ENCODE data around the gene TEX47.

The TEX47 gene

DNA sequence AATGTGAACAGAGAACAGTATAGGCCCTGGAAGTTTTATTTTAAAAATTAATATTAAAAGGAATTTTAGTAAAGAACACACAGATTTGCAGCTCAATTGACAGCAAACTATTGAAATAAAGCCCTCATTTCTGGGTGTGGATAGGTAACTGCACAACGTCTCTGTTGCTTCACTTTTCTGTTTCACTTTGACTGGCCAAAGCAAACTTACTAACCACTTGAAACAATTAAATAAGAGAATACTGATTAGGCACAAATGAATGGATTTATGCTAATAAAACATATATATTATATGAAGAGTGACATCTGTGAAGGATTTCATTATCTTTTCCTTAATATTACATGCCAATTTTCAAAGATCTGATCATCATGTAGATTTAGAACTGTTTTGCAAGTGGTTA is 24.1 kb downstream of the TEX47 start:
- H3K27ac ChIP-seq, result no peak overlapping the region
- TF ChIP-seq, protein P1, sequence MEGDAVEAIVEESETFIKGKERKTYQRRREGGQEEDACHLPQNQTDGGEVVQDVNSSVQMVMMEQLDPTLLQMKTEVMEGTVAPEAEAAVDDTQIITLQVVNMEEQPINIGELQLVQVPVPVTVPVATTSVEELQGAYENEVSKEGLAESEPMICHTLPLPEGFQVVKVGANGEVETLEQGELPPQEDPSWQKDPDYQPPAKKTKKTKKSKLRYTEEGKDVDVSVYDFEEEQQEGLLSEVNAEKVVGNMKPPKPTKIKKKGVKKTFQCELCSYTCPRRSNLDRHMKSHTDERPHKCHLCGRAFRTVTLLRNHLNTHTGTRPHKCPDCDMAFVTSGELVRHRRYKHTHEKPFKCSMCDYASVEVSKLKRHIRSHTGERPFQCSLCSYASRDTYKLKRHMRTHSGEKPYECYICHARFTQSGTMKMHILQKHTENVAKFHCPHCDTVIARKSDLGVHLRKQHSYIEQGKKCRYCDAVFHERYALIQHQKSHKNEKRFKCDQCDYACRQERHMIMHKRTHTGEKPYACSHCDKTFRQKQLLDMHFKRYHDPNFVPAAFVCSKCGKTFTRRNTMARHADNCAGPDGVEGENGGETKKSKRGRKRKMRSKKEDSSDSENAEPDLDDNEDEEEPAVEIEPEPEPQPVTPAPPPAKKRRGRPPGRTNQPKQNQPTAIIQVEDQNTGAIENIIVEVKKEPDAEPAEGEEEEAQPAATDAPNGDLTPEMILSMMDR (IDR thresholded peaks at IDR 0.05), result no peak
- no peak for TF ChIP-seq ZFX (IDR thresholded peaks at IDR 0.05; ENCODE audit: borderline replicate concordance)

DNA sequence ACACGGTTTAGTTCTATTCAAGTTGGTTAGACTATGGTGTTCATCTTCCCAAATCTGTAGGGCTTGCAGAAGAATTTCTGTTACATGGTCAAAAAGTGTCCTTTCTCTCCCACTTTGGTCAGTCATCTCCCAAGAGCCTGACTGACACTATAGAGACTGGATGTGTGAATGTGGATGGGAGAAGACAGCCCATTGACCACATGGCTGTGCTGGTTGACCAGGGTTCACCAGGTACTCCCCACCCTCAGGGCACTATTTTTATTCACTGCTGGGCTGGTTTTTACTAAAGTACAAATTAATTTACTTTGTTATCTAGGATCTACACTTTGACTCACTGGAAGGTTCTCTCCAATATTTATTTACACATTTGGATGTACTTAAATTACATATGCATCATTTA is 33.8 kb downstream of the TEX47 start:
- no peak overlapping the region for H3K27ac ChIP-seq
- TF ChIP-seq, protein P1 (IDR thresholded peaks at IDR 0.05), result no peak; the same call in 1 of the 2 replicates
- no peak for TF ChIP-seq ZFX (IDR thresholded peaks at IDR 0.05; ENCODE audit: borderline replicate concordance)

DNA sequence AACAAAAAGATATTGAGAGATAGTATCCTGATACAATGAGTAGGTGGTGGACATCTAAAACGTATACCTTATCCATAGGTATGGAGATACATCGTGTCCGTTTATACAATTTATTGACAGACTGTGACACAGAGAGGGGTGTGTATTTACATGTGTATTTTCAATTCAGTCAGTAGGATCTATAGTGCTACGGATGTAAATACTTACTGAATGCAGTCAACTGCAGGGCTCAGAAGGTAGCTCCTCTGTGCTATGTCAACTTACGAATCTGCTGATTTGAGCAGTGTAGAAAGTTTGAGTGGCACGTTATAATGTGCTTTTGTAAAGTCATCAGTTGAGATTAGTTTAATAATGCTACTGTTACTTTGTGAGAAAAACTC is 35.4 kb downstream of the TEX47 start:
- no peak overlapping the region for H3K27ac ChIP-seq
- TF ChIP-seq, protein P1 (IDR thresholded peaks at IDR 0.05), result no peak
- TF ChIP-seq ZFX (IDR thresholded peaks at IDR 0.05; ENCODE audit: borderline replicate concordance), result no peak

DNA sequence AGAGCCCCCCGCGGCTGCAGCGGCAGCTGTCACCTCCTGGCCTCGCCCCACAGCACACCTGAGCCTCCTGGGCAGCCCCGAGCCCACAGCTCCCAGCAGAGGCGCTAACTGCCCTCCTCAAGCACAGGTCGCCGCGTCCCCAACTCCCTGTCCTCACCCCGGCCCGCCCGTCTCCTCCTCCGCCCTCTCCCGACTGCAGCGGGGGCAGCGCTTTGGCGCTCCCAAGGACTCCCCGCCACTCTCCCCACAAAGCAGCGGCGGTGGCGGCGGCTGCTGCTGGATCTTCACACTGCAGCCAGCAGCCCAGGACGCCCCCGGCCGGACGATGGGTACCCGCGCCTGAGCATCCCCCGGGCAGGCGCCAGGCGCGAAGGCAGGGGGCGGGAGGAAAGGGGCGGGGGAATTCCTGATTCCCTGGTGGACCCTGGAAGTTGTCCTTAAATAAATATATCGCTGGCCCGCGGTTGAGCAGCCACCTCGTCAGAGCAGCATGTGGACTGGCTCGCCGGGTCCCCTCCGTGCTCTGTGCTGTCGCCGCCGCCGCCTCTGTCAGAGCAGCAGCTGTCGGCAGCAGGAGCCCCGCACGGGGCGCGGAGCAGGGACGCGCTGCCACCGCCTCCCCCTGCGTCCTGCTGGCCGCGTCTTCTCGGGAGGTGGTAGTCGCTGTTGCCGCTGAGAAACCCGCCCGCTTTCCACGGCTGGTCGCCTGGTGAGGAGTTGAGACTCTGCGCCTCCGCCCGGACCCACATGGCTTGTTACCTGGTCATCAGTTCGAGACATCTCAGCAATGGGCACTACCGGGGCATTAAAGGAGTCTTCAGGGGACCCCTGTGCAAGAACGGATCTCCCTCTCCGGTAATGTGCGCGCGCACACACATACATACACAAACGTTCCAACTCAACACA is 36.1 kb downstream of the TEX47 start, which contains the start of gene ZNF804B:
ZNF804B (plus strand) TSS at position 471 of the 906 bp plus-strand sequence; CDS start at position 748, 277 bp downstream.
- H3K27ac ChIP-seq, result no peak within 1 kb of the TSS
- TF ChIP-seq, protein P1 (IDR thresholded peaks at IDR 0.05), result peak; percentile 34; the same call in 1 of the 2 replicates
- TF ChIP-seq ZFX (IDR thresholded peaks at IDR 0.05; ENCODE audit: borderline replicate concordance), result no peak

DNA sequence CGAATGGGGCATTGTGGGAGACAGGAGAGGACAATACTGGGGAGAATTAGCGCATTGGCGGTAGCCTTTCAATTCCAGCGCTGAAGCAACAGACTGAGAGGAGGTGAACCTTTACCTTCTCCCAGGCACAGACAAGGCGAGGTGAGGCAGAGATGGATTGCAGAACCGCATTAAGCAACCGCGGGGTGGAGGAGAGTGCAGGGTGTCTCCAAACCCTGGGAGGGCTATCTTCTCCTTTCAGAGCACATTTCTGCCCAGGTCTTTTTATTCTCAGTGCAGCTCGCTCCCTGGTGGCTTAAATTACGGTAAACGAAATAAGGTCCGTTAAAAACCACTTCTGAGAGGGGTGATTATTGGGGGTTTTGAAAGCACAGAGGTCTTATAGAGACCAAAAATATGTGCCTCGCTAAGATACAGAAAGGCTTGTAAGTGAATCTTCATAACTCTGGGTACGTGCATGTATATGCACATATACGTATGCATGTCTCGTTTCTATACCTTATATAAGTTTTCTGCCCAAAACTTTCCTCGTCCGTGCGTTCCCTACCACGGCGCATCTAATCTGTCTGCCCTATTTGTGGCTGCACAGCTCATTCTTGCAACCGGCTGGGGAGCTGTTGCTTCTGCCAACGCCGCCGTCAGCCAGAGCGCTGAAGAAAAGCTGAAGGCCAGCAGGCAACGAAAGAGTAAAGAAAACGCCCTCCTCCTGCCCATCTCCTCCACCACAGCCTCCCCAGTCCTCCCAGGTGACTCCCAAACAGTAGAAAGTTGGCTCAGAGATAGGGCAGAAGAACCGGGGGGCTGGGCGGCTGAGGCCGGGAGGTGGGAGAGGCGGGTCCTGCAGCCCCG is 36.9 kb downstream of the TEX47 start:
- TF ChIP-seq, protein P1 (IDR thresholded peaks at IDR 0.05), result peak; percentile 38
- no peak for TF ChIP-seq ZFX (IDR thresholded peaks at IDR 0.05; ENCODE audit: borderline replicate concordance)
- H3K27ac ChIP-seq, result no peak overlapping the region

DNA sequence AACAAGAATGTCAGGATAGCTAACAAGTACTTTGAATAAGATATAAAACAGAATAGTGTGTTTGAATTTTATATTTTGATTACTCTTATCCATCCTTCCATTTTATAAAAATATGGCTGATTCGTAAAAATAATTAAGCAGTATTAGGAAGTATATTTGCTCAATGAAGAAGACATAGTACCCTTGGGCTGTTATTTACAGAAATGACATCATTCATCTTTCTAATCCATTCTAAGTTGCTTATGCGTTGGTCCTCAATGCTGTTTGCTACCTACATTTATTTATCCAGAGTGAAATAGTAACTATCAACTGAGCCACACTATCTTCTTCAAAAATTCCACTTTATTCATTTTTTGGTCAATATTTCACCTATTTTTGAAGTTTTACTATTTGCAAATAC is 38.2 kb downstream of the TEX47 start:
- TF ChIP-seq, protein P1 (IDR thresholded peaks at IDR 0.05), result no peak
- no peak for TF ChIP-seq ZFX (IDR thresholded peaks at IDR 0.05; ENCODE audit: borderline replicate concordance)
- no peak overlapping the region for H3K27ac ChIP-seq

Measured in 22Rv1 (cell line).